ENCODE results near the gene HSPA12B. TPM values are rescaled to one million over a fixed set of nuclear protein-coding genes. Genes with fewer than 3 reads are reported as not detected.

The HSPA12B gene
- polyA plus RNA-seq, 2 of the 4 experiments (the other 2 are of a cell fraction), result 0.37 to 1.2 TPM

- no peak for ATAC-seq
- Histone ChIP-seq H3K4me2 (no peak overlapping the region), H3K9me3 (no peaks in the 10 kb centered on the region), H3K4me3 (no peak overlapping the region), H3K27ac (no peak overlapping the region), H3K4me1 (peaks cover 19% of the 10 kb centered on the region)
- no peak for DNase-seq (ENCODE audit: low read depth in 1 of 2, low spot score in 1 of 2)
- TF ChIP-seq PHF8 (IDR thresholded peaks at IDR 0.05; ENCODE audit: borderline replicate concordance, low read depth) (no peak), ZC3H11A (IDR thresholded peaks at IDR 0.05) (no peak), RFX5 (IDR thresholded peaks at IDR 0.05) (no peak), BHLHE40 (IDR thresholded peaks at IDR 0.05; ENCODE audit: low read depth, low read length) (no peak), HEYL (CRISPR knock-in tag; IDR thresholded peaks at IDR 0.05) (no peak), FOXS1 (CRISPR knock-in tag; IDR thresholded peaks at IDR 0.05) (no peak), TP53 (CRISPR knock-in tag; IDR thresholded peaks at IDR 0.05) (no peak)
- ChIA-PET POLR2A (no interaction called here), CTCF (interaction anchor here (1.1 to 72.1 kb wide), 7 partner anchors 0 to 86 kb away, joined by 3 to 2233 read pairs (median 52); partner anchors contain the start of genes ADAM33, ADISSP, AP5S1 and CENPB)
- 96% methylated on average over 3 of the region's 3 CpGs for WGBS (ENCODE audit: missing lambda C conversion rate)
- FAIRE-seq, result no peak
Observed at GRCh38 chr20:3764659-3765058, 32.2 kb downstream of the HSPA12B start.

GRCh38 chr20:3765171-3765882, 32.8 kb downstream of the HSPA12B start:
- no peak for TF ChIP-seq GATA3 (IDR thresholded peaks at IDR 0.05; ENCODE audit: borderline replicate concordance)
- Histone ChIP-seq H3K4me1 (peaks cover 20% of the 10 kb centered on the region), H3K4me3 (no peak overlapping the region), H3K27ac (no peak overlapping the region), H3K9me3 (no peaks in the 10 kb centered on the region), H3K4me2 (no peak overlapping the region)
- FAIRE-seq (no peak), ATAC-seq (no peak), DNase-seq (ENCODE audit: low read depth in 1 of 2, low spot score in 1 of 2) (no peak)
- WGBS (ENCODE audit: missing lambda C conversion rate), result 79% methylated on average over 3 of the region's 3 CpGs
- ChIA-PET POLR2A (no interaction called here), CTCF (interaction anchor here (0.7 to 72.1 kb wide), 7 partner anchors 1 to 344 kb away, joined by 3 to 2233 read pairs (median 52); partner anchors contain the start of genes ADAM33, ADISSP, AP5S1 and CENPB)

GRCh38 chr20:3766422-3767109, 34.1 kb downstream of the HSPA12B start:
- POLR2A ChIA-PET, result interaction anchor here (0.7 to 3.1 kb wide), 3 partner anchors 16 to 85 kb away, joined by 3 to 21 read pairs (median 4); no protein-coding TSS in a partner anchor
- WGBS (ENCODE audit: missing lambda C conversion rate), result 20% methylated on average over 9 of the region's 9 CpGs
- peak overlapping the region; percentile 86 to 89 for H3K27ac ChIP-seq
- DNase-seq (ENCODE audit: low read depth in 1 of 2, low spot score in 1 of 2) (no peak), ATAC-seq (no peak), FAIRE-seq (no peak)
- no peaks in the 10 kb centered on the region for H3K9me3 ChIP-seq
- CTCF ChIA-PET, result interaction anchor here (0.7 to 72.1 kb wide), 6 partner anchors 2 to 342 kb away, joined by 3 to 2233 read pairs (median 843); partner anchors contain the start of genes ADAM33, ADISSP, AP5S1 and CENPB
- H3K4me2 ChIP-seq, result peak overlapping the region; percentile 84
- H3K4me1 ChIP-seq, result peaks cover 20% of the 10 kb centered on the region
- peak overlapping the region; percentile 87 for H3K4me3 ChIP-seq
- TF ChIP-seq KDM1A (IDR thresholded peaks at IDR 0.05; ENCODE audit: low read depth), result no peak
- no peak for TF ChIP-seq RCOR1 (IDR thresholded peaks at IDR 0.05; ENCODE audit: low read depth, low read length)
- no peak for TF ChIP-seq ZSCAN20 (CRISPR knock-in tag; IDR thresholded peaks at IDR 0.05)

DNA sequence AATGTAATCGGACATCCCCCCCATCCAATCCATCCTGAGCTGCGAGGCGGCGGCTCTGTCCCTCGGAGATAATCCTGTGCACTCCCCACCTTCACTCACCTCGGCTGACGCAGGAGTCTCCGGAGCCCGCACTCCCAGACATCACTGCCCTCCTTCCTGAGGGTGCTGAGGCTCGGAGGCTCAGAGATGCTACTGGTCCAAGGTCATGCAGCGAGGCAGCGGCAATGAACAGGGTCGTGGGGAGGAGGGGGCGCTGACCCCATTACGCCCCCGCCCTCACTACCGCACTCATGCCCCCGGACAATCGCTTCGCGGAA, 34.6 kb downstream of the HSPA12B start:
- TF ChIP-seq, protein P1, sequence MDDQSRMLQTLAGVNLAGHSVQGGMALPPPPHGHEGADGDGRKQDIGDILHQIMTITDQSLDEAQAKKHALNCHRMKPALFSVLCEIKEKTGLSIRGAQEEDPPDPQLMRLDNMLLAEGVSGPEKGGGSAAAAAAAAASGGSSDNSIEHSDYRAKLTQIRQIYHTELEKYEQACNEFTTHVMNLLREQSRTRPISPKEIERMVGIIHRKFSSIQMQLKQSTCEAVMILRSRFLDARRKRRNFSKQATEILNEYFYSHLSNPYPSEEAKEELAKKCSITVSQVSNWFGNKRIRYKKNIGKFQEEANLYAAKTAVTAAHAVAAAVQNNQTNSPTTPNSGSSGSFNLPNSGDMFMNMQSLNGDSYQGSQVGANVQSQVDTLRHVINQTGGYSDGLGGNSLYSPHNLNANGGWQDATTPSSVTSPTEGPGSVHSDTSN (IDR thresholded peaks at IDR 0.05), result peak; percentile 8; the same call in 1 of the 2 replicates
- TF ChIP-seq MAX (IDR thresholded peaks at IDR 0.05), result no peak
- TF ChIP-seq KDM1A (IDR thresholded peaks at IDR 0.05; ENCODE audit: low read depth), result 0 out of 2 replicates have a peak, but pooled peaks have one; percentile 17
- TF ChIP-seq ZSCAN20 (CRISPR knock-in tag; IDR thresholded peaks at IDR 0.05), result no peak
- 0 out of 2 replicates have a peak, but pooled peaks have one; percentile 12 for TF ChIP-seq GATA3 (IDR thresholded peaks at IDR 0.05; ENCODE audit: borderline replicate concordance)
- TF ChIP-seq HDAC2 (IDR thresholded peaks at IDR 0.05), result no peak
- H3K9me3 ChIP-seq, result no peaks in the 10 kb centered on the region
- ATAC-seq (peak; percentile 16 to 23; a peak in 3 of 6 replicates), DNase-seq (ENCODE audit: low read depth in 1 of 2, low spot score in 1 of 2) (no peak), FAIRE-seq (no peak)
- peaks cover 20% of the 10 kb centered on the region for H3K4me1 ChIP-seq
- POLR2A ChIA-PET, result interaction anchor here (0.7 to 3.1 kb wide), 13 partner anchors 9 to 108 kb away, joined by 3 to 27 read pairs (median 9); partner anchors contain the start of genes AP5S1 and SPEF1
- peak overlapping the region; percentile 86 to 89 for H3K27ac ChIP-seq
- 5% methylated on average over 11 of the region's 21 CpGs for WGBS (ENCODE audit: missing lambda C conversion rate)
- H3K4me3 ChIP-seq, result peak overlapping the region; percentile 87
- CTCF ChIA-PET, result interaction anchor here (0.8 to 72.1 kb wide), 7 partner anchors 3 to 90 kb away, joined by 3 to 2233 read pairs (median 52); partner anchors contain the start of genes ADAM33, ADISSP, AP5S1 and CENPB
- peak overlapping the region; percentile 84 for H3K4me2 ChIP-seq
